Psoas muscle (tissue), 8 donors: Measurements from ENCODE around the gene VSTM4. TPM values are rescaled to one million over a fixed set of nuclear protein-coding genes. Genes with fewer than 3 reads are reported as not detected.

Experiments
- ATAC-seq, 4 donors: fragments of 200-7000 bp; cut with Tn5 transposase; one replicate each; pipeline ENCODE4 v1.9.1; 2020; ENCODE audit warnings: moderate library complexity in 3 of 4, mild to moderate bottlenecking in 2 of 4
- DNase-seq, 2 donors: peaks; one replicate each; pipeline ENCODE4 v3.0.0-alpha.2; 2020
- H3K27ac ChIP-seq: fragments of 200-600 bp; one replicate; pipeline ENCODE4 v1.8.0; 2022
- H3K27me3 ChIP-seq, 3 donors: fragments of 200-600 bp in 1 of 3; one replicate each; pipeline versions ENCODE4 v1.6.1 to v1.8.0; 2013 to 2022; ENCODE audit warnings: low read length in 2 of 3, mild to moderate bottlenecking in 2 of 3, moderate library complexity in 1 of 3; ENCODE audit not compliant: insufficient read depth in 3 of 3
- H3K36me3 ChIP-seq, 2 donors: fragments of 200-600 bp in 1 of 2; one replicate each; pipeline versions ENCODE4 v1.6.1 to v1.8.0; 2013 to 2022; ENCODE audit warnings: low read depth in 1 of 2, mild to moderate bottlenecking in 1 of 2, moderate library complexity in 1 of 2; ENCODE audit not compliant: insufficient read depth in 1 of 2
- H3K4me1 ChIP-seq: fragments of 200-600 bp; one replicate; pipeline ENCODE4 v1.8.0; 2022
- H3K4me3 ChIP-seq: fragments of 200-600 bp; one replicate; pipeline ENCODE4 v1.8.0; 2022; ENCODE audit warnings: mild to moderate bottlenecking
- H3K9me3 ChIP-seq: fragments of 200-600 bp; one replicate; pipeline ENCODE4 v1.8.0; 2022
- CTCF ChIP-seq: fragments of 200-600 bp; IDR thresholded peaks from one replicate; pipeline ENCODE4 v1.8.0; 2022; ENCODE audit warnings: antibody characterized with exemption
- WGBS, 3 donors: extraction: QIAGEN DNeasy Blood & Tissue Kit; methylation state at CpG; one replicate each; pipeline versions ENCODE4 v1.1.6 to v1.1.7; 2013; 5-methylcytosine and 5-hydroxymethylcytosine counted together
- intact Hi-C, 2 donors: fragments of 100-400 bp; cut with DNase I; formaldehyde crosslinking; loops; one replicate each; pipeline versions ENCODE4 v1.11.0 to v1.14.2; 2022
- polyA plus RNA-seq, 3 donors: library from polyadenylated mRNA; stranded (reverse); fragments of 200-250 nt; gene quantifications; one replicate each; pipeline ENCODE4 v1.2.3, GENCODE V29; 2013
- total RNA-seq, 4 donors: library from RNA; stranded (reverse); fragmentation: NEBNext Ultra II Directional in 2 of 4; extraction: Animal tissue kit (Norgen Biotek cat#: 25700) in 2 of 4; gene quantifications; one replicate each; pipeline versions ENCODE4 v1.2.1 to v1.2.4, GENCODE V29; 2021 to 2023
- donor health status: healthy with polysubstance abuse.
- donor health status: DM: no; HTN: no; CAD: no; lungs with moderate emphysema.
- donor health status: Bipolar disorder and iron deficiency.
- donor health status: healthy.
- donor health status: DM: yes; HTN: yes; CAD: no.
- donor health status: DM: no; HTN: no; CAD: no.
- donor health status: DM: no; HTN: no; CAD: no.
- donor health status: DM: yes; HTN: yes; CAD: no.

Gene VSTM4
- total and polyA plus RNA-seq, 7 donors = 1.0 to 4.4 (median 1.8) TPM

GRCh38 chr10:49136525-49136924, 21.2 kb upstream of the VSTM4 start:
- DNase-seq (no peak), ATAC-seq (no peak)
- peaks cover 0 to 6% (median 2%) of the 10 kb centered on the region in 3 donors for H3K27me3 ChIP-seq
- intact Hi-C loops = no loop called here
- 50 to 71% (median 68%) methylated on average over 1 of the region's 1 CpG for WGBS, 3 donors
- no peak for TF ChIP-seq CTCF
- no peak overlapping the region for H3K4me3 ChIP-seq
- H3K36me3 ChIP-seq = no peaks in the 10 kb centered on the region
- peaks cover 7% of the 10 kb centered on the region for H3K4me1 ChIP-seq
- peaks cover 4% of the 10 kb centered on the region for H3K9me3 ChIP-seq
- no peak overlapping the region for H3K27ac ChIP-seq

- DNase-seq (no peak), ATAC-seq (no peak)
- WGBS, 3 donors = 39 to 57% (median 49%) methylated on average over 9 of the region's 9 CpGs
- Histone ChIP-seq H3K27me3 (peaks cover 0 to 6% (median 2%) of the 10 kb centered on the region in 3 donors), H3K9me3 (peaks cover 4% of the 10 kb centered on the region), H3K4me3 (no peak overlapping the region), H3K36me3 (no peaks in the 10 kb centered on the region), H3K27ac (no peak overlapping the region), H3K4me1 (peaks cover 7% of the 10 kb centered on the region)
- intact Hi-C loops = no loop called here
- TF ChIP-seq CTCF = no peak
Measured at GRCh38 chr10:49135575-49136313, 20.4 kb upstream of the VSTM4 start.

GRCh38 chr10:49134327-49134726, 19.0 kb upstream of the VSTM4 start:
- intact Hi-C loops = no loop called here
- Histone ChIP-seq H3K4me3 (no peak overlapping the region), H3K27ac (no peak overlapping the region), H3K4me1 (peaks cover 3% of the 10 kb centered on the region), H3K36me3 (no peaks in the 10 kb centered on the region), H3K9me3 (peaks cover 4% of the 10 kb centered on the region), H3K27me3 (peaks cover 0 to 6% (median 2%) of the 10 kb centered on the region in 3 donors)
- no peak for TF ChIP-seq CTCF
- DNase-seq = no peak
- ATAC-seq = no peak
- WGBS, 3 donors = 67 to 78% (median 69%) methylated on average over 3 of the region's 3 CpGs

- intact Hi-C loops = no loop called here
- Histone ChIP-seq H3K4me3 (no peak within 1 kb of the TSS), H3K27me3 (peaks cover 0 to 6% (median 2%) of the 10 kb centered on the region in 3 donors), H3K36me3 (no peaks in the 10 kb centered on the region), H3K4me1 (no peaks in the 10 kb centered on the region), H3K27ac (no peak within 1 kb of the TSS), H3K9me3 (peaks cover 4% of the 10 kb centered on the region)
- 13 to 35% (median 32%) methylated on average over 5 of the region's 5 CpGs for WGBS, 3 donors
- DNase-seq = peak in 1 of 2 donors; percentile 61
- no peak for TF ChIP-seq CTCF
- peak in 1 of 4 donors; percentile 43 for ATAC-seq
Measured at GRCh38 chr10:49133706-49134248, 18.5 kb upstream of the VSTM4 start, which contains the start of gene FAM170B. FAM170B (minus strand) TSS chr10:49134021; CDS start chr10:49133918, 103 bp downstream.
